ENCODE measurements around the gene ZNF618.

The ZNF618 gene

GRCh38 chr9:114002986-114003350, 126.9 kb downstream of the ZNF618 start:
- DNase-seq = no peak

- DNase-seq = no peak
Measured at GRCh38 chr9:114003351-114003750, 127.2 kb downstream of the ZNF618 start.

- DNase-seq = no peak
Measured at GRCh38 chr9:114003758-114004157, 127.6 kb downstream of the ZNF618 start.

GRCh38 chr9:114004221-114004716, 128.2 kb downstream of the ZNF618 start:
- no peak for DNase-seq

GRCh38 chr9:114005371-114006154, 129.5 kb downstream of the ZNF618 start:
- no peak for DNase-seq

GRCh38 chr9:114006155-114006550, 130.0 kb downstream of the ZNF618 start:
- no peak for DNase-seq

GRCh38 chr9:114006931-114007691, 131.0 kb downstream of the ZNF618 start:
- no peak for DNase-seq

GRCh38 chr9:114007991-114008666, 132.0 kb downstream of the ZNF618 start:
- DNase-seq = no peak

GRCh38 chr9:114008667-114009410, 132.7 kb downstream of the ZNF618 start:
- no peak for DNase-seq

- DNase-seq = no peak
Measured at GRCh38 chr9:114011313-114011712, 135.2 kb downstream of the ZNF618 start.

- no peak for DNase-seq
Measured at GRCh38 chr9:114012126-114012525, 136.0 kb downstream of the ZNF618 start.

- DNase-seq = no peak
Measured at GRCh38 chr9:114014044-114014443, 137.9 kb downstream of the ZNF618 start.

GRCh38 chr9:114015607-114016006, 139.5 kb downstream of the ZNF618 start:
- no peak for DNase-seq

GRCh38 chr9:114016101-114016500, 140.0 kb downstream of the ZNF618 start:
- no peak for DNase-seq

- no peak for DNase-seq
Measured at GRCh38 chr9:114016629-114017423, 140.7 kb downstream of the ZNF618 start.

- DNase-seq = no peak
Measured at GRCh38 chr9:114017741-114018715, 141.9 kb downstream of the ZNF618 start.

GRCh38 chr9:114021578-114021977, 145.5 kb downstream of the ZNF618 start:
- DNase-seq = no peak

- DNase-seq = no peak
Measured at GRCh38 chr9:114023961-114024360, 147.9 kb downstream of the ZNF618 start.

GRCh38 chr9:114025196-114025753, 149.2 kb downstream of the ZNF618 start:
- DNase-seq = no peak

GRCh38 chr9:114025760-114026159, 149.7 kb downstream of the ZNF618 start:
- DNase-seq = no peak
